ENCODE data around the gene CLDN20.

- TF ChIP-seq ATF2 (IDR thresholded peaks at IDR 0.05; ENCODE audit: low read length) (no peak), CTCF (IDR thresholded peaks at IDR 0.05 in 2 of 3, conservative IDR thresholded peaks at IDR 0.05 in 1 of 3; ENCODE audit: control insufficient read depth in 2 of 3, extremely low read depth in 1 of 3, insufficient read depth in 1 of 3, low read depth in 3 of 3, low read length in 3 of 3) (no peak)
Measured at GRCh38 chr6:155311086-155311485, 47.3 kb downstream of the CLDN20 start.

All from GM12878 (cell line).